T-helper 2 cell (primary cell): Measurements from ENCODE around the gene FMO3.

ENCODE experiments used
- DNase-seq, 5 experiments: peaks; one replicate each; pipeline versions ENCODE4 v3.0.0 to v3.0.0-alpha.2; 2012 to 2022
- total RNA-seq, 2 donors: gene quantifications; one replicate each; lab custom pipeline; 2026; lab: John Stamatoyannopoulos, UW

The FMO3 gene
- total RNA-seq = 0 reads per million in 2 donors

GRCh38 chr1:171090604-171091003, at the start of gene FMO3:
Gene FMO3, plus strand, starts transcription at chr1:171090905. Its CDS starts 1,754 bp downstream, at chr1:171092659.
- DNase-seq = no peak

- no peak for DNase-seq
Measured at GRCh38 chr1:171048014-171048413, 42.7 kb upstream of the FMO3 start.

GRCh38 chr1:171052977-171053376, 37.7 kb upstream of the FMO3 start:
- DNase-seq = no peak

GRCh38 chr1:171055966-171056643, 34.6 kb upstream of the FMO3 start:
- no peak for DNase-seq

- DNase-seq = no peak
Measured at GRCh38 chr1:171061425-171062143, 29.1 kb upstream of the FMO3 start.

- DNase-seq = no peak
Measured at GRCh38 chr1:171062902-171063301, 27.8 kb upstream of the FMO3 start.

- no peak for DNase-seq
Measured at GRCh38 chr1:171075041-171075440, 15.7 kb upstream of the FMO3 start.

- DNase-seq = no peak
Measured at GRCh38 chr1:171081314-171081753, 9.4 kb upstream of the FMO3 start.

GRCh38 chr1:171081763-171082201, 8.9 kb upstream of the FMO3 start:
- no peak for DNase-seq

GRCh38 chr1:171082606-171083005, 8.1 kb upstream of the FMO3 start:
- no peak for DNase-seq

- DNase-seq = no peak
Measured at GRCh38 chr1:171083222-171083621, 7.5 kb upstream of the FMO3 start.

GRCh38 chr1:171084091-171084490, 6.6 kb upstream of the FMO3 start:
- DNase-seq = no peak

GRCh38 chr1:171084870-171085269, 5.8 kb upstream of the FMO3 start:
- no peak for DNase-seq

GRCh38 chr1:171087896-171088295, 2.8 kb upstream of the FMO3 start:
- no peak for DNase-seq

GRCh38 chr1:171103862-171104261, 13.2 kb downstream of the FMO3 start:
- DNase-seq = no peak

- no peak for DNase-seq
Measured at GRCh38 chr1:171107262-171107940, 16.7 kb downstream of the FMO3 start.

- no peak for DNase-seq
Measured at GRCh38 chr1:171107969-171108368, 17.3 kb downstream of the FMO3 start.

GRCh38 chr1:171109966-171110365, 19.3 kb downstream of the FMO3 start:
- no peak for DNase-seq

- no peak for DNase-seq
Measured at GRCh38 chr1:171110621-171111326, 20.1 kb downstream of the FMO3 start.

GRCh38 chr1:171112119-171112518, 21.4 kb downstream of the FMO3 start:
- DNase-seq = no peak

GRCh38 chr1:171113382-171113781, 22.7 kb downstream of the FMO3 start:
- no peak for DNase-seq

- DNase-seq = no peak
Measured at GRCh38 chr1:171115280-171115897, 24.7 kb downstream of the FMO3 start.

GRCh38 chr1:171116676-171117075, 26.0 kb downstream of the FMO3 start:
- no peak for DNase-seq
